Activated naive CD4-positive, alpha-beta T cell treated with anti-CD3 and anti-CD28 coated beads, Interleukin-2, amount 10 ng/mL, durations not matched to agents 5 hours and 36 hours (primary cell): ENCODE measurements around the gene CPHXL2. TPM values are rescaled to one million over a fixed set of nuclear protein-coding genes. Genes with fewer than 3 reads are reported as not detected.

Source experiments
- total RNA-seq, 2 experiments: library from RNA; stranded (reverse); gene quantifications; one replicate each; pipeline ENCODE4 v1.2.3, GENCODE V29; 2021

Gene CPHXL2
- total RNA-seq, result not detected

GRCh38 chr16:75676909-75677308 is at the start of gene CPHXL2:
CPHXL2 (minus strand) TSS chr16:75677009; CDS start chr16:75676999, 10 bp downstream.

GRCh38 chr16:75726390-75726789 is 49.6 kb upstream of the CPHXL2 start, which contains the start of gene CPHXL:
CPHXL (minus strand) TSS chr16:75726490; CDS start chr16:75726442, 48 bp downstream.

DNA sequence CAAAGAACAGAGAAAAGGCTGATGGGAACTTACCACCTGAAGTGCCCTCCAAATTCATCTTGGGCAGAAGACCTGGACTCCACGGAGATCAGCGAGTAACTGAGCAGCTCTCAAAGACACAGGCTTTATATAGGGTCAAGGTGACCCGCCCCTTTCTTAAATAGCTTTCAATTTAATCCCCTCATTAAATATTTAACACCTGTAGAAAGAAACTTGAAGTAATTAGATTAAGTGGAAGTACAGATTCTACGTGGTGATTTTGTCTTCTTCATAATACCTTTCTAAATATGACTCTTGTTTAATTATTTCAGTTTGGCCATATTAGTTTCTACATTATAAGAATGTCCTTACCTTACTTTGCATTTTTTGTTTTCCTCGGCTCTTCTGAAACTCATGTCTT is 24.6 kb upstream of the CPHXL2 start, which contains the start of gene DUXB:
Gene DUXB (minus strand): TSS at position 101 of the 400 bp plus-strand sequence. CDS start 43 bp downstream, at position 58.

DNA sequence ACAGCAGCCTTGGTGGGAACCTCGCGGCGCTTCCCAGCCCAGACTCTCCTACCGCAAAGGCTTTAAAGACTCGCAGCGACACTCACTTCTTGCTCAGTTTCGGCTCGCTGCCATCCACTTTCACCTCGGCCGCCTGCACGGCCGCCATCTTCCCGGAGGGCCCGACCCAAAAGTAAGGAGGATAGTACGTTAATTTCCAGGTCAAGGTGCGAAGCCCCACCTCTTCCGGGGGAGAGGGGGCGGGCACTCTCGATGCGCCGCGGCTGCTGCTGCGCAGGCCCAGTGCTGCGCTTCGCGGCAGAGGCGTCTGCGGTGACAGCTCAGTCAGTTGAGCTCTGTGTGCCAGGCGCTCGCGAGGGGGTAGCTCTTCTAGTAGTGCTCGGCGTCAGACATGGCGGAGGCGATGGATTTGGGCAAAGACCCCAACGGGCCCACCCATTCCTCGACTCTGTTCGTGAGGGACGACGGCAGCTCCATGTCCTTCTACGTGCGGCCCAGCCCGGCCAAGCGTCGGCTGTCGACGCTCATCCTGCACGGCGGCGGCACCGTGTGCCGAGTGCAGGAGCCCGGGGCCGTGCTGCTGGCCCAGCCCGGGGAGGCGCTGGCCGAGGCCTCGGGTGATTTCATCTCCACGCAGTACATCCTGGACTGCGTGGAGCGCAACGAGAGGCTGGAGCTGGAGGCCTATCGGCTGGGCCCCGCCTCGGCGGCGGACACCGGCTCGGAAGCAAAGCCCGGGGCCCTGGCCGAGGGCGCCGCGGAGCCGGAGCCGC is 29.1 kb downstream of the CPHXL2 start, which contains the start of the genes KARS1 and TERF2IP:
Gene KARS1 (minus strand): TSS at position 174 of the 773 bp plus-strand sequence. CDS start 26 bp downstream, at position 148.
Gene TERF2IP (plus strand): TSS at position 282 of the 773 bp plus-strand sequence. CDS start 110 bp downstream, at position 392.

DNA sequence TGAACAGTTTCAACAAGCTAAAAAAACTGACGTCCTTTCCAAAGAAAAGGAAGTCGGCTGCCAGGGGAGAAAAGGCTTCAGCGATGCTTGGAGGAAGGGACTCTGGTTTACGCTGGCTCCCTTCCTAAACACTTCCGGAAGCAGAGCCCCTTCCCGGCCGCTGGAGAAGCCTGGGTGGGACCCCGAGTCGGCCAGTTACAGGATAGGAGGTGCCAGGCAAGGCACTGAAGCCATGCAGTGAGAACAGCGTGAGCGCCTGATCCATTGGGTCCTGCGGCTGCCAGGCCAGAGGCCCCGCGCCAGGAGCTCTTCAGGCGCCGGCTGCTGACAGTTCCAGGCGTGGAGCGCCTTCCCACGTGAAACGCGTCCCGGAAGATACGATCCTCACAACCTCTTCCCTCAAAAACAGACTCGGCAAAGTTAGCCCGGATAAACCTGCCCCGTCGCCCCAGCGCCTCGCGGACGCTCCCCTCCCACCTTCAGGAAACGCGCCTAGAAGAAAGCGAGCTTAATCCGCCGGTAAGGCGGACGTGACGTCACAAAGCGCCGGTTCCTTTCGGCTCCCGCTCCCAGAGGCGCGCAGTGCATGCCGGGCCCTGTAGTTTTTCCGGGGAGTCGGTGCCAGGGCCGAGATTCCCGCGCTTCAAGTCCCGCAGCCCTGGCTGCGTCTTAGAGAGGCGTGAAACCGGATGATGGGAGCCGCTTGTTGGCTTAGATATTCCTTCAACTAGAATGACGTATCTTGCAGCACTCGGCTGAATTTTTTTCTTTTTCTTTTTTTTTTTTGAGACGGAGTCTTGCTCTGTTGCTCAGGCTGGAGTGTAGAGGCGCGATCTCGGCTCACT is 53.8 kb downstream of the CPHXL2 start, which contains the start of gene ADAT1:
Gene ADAT1 (minus strand): TSS at position 521 of the 845 bp plus-strand sequence. CDS start 2,482 bp downstream, outside the sequence.

Other genes starting within 250 kb of the CPHXL2 start
- gene CFDP1, start 243.5 kb downstream of the CPHXL2 start, total RNA-seq, result 10 to 100 TPM; 37.9 to 39.8 TPM
- 10 to 100 TPM; 35.3 to 35.5 TPM for gene TMEM170A, start 212.3 kb downstream of the CPHXL2 start, total RNA-seq
- gene CHST6, start 181.6 kb downstream of the CPHXL2 start, total RNA-seq, result not detected
- not detected for gene CHST5, start 140.9 kb downstream of the CPHXL2 start, total RNA-seq
- 1 to 10 TPM; 1.7 to 2.3 TPM for gene TMEM231, start 120.8 kb downstream of the CPHXL2 start, total RNA-seq
- gene GABARAPL2, start 110.6 kb downstream of the CPHXL2 start, total RNA-seq, result 10 to 100 TPM; 66.1 to 72.9 TPM
- gene ADAT1, start 53.7 kb downstream of the CPHXL2 start, total RNA-seq, result 10 to 100 TPM; 47.9 to 48.3 TPM
- gene KARS1, start 29.3 kb downstream of the CPHXL2 start, total RNA-seq, result 100 to 1,000 TPM; 185 to 191 TPM
- gene TERF2IP, start 29.2 kb downstream of the CPHXL2 start, total RNA-seq, result 10 to 100 TPM; 65.9 to 67.0 TPM
- not detected for gene DUXB, start 24.5 kb upstream of the CPHXL2 start, total RNA-seq
- not detected for gene CPHXL, start 49.5 kb upstream of the CPHXL2 start, total RNA-seq